ELR (cell line): Measurements from ENCODE around the gene DYNAP.

Source experiments
- DNase-seq: peaks from one replicate; pipeline ENCODE4 v3.0.0-alpha.2; 2015; ENCODE audit warnings: low read depth

The DYNAP gene, protein sequence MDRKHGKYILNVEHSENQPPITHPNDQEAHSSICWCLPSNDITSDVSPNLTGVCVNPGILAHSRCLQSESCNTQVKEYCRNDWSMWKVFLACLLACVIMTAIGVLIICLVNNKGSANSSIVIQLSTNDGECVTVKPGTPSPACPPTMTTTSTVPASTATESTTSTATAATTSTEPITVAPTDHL

DNA sequence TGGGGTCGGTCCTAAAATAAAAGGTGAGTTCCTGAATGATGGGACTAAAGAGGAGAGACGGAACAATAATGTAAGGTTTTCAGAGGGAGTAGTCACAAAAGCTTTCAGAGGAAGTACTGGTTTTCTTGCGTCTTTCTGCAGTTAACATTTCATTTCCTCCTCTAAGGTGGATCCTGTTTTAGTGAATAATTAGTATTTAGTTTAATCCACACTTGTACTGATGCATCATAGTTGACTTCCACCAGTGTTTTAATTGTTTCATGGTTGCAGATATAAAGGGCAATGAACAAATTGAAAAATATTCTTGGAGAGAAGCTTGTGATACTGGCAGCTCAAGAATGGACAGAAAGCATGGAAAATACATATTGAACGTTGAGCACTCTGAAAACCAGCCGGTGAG is at the start of gene DYNAP:
Gene DYNAP (plus strand): TSS at position 301 of the 400 bp plus-strand sequence. CDS start 38 bp downstream, at position 339.
- no peak for DNase-seq

DNA sequence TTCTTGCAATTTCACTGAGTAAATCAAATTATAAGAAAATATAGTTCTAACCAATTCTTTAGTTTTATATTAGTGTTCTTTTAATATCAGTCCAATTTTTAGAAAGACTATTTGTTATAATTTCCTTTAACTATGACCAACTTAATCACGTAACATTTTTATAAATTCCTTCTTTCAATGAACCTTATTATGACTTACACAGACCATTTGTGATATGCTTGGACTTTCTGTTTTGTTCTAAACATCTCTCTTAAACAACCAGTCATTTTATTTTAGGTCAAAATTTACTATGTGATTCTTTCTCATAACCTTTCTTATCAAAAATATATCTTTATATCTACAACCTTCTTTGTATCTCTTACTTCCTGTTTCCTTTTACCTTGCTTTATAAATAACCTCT is 39.5 kb upstream of the DYNAP start:
- DNase-seq: peak; percentile 8

- DNase-seq: no peak
These were observed 35.8 kb upstream of the DYNAP start for GRCh38 chr18:54555286-54555685.

- no peak for DNase-seq
These were observed 35.0 kb upstream of the DYNAP start for GRCh38 chr18:54555996-54556395.

GRCh38 chr18:54557958-54558357 is 33.1 kb upstream of the DYNAP start:
- DNase-seq: no peak

DNA sequence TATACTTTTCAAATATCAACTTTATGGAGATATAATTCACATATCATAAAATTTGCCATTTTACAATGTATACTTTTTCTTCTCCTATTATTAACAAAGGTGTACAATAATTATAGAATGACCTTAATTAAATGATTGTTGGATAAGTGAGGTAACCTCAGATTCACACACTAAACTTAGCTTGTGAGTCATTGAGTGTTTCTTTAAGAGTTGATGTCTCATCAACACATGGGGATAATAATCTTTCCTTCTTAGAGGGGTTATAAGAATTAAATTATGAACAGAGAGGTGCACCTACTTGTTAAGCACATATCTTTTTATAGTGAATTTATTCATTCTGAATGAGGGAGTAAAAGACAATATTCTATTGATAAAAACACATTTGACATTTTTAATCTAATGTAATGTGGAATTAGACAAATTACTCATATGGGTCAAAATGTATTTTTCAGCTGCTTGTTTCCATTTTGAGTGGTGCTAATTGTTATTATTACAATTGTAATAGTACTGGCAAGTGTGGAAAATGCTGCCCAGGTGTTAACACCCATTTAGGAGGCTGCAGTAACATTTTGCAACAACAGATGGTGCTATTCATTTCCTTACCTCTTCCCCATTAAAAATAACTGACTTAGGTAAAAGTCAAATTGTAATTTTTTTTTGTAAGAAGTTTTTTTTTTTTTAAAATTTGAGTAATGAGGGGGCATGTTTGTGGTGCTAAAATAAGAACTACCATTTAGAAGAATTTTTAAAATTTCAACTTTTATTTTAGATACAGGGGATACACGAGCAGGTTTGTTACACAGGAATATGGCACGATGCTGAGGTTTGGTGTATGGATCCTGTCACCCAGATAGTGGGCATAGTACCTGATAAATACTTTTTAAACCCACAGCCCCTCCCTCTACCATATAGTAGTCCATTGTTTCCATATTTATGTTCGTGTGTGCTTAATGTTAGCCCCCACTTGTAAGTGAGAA is 32.1 kb upstream of the DYNAP start:
- peak; percentile 29 for DNase-seq

DNA sequence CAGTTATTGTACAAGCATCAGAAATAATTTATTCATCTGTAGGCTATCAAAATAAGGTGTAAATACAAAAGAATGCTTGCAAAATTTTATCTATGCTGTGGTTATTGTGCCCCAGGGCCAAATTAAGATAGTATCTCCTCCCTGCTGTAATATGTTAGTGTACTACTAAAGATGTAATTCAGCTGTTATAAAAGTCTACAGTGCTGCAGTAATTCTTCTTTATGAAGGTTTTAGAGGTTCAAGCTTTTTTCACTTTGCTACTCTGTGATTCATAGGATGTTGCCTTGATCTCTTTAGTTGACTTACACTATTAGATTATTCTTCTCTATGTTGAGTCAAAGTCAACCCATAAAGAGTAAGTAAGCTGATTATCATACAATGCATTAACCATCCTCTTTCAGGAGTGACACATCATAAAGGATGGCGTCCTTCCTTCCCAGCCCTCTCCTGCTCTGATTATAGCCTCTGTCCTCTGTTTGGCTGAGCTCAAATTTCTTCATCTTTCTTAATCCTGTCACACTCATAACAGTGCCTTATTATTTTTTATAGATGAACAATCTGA is 29.3 kb upstream of the DYNAP start:
- DNase-seq: no peak

GRCh38 chr18:54580202-54580729 is 10.8 kb upstream of the DYNAP start:
- DNase-seq: no peak

DNA sequence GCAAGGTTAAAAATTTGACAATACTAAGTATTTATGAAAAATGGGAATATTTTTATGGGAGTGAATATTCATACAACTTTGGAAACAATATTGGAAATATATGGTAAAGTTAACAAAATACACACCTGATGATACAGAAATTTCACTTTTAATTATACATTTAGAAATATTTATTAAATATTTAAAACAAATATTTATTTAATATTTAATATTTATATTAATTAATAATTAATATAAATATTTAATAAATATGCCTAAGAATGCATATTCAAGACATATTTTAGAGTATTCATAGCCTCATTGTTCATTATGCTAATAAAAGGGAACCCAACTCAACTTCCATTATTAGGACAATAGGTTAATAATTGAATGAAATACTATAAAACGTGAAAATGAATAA is 7.0 kb upstream of the DYNAP start:
- no peak for DNase-seq

- DNase-seq: no peak
These were observed 5.3 kb upstream of the DYNAP start for GRCh38 chr18:54585743-54586142.

- DNase-seq: no peak
These were observed 13.2 kb downstream of the DYNAP start for GRCh38 chr18:54604211-54604610.

- no peak for DNase-seq
These were observed 15.8 kb downstream of the DYNAP start for GRCh38 chr18:54606835-54607212.

DNA sequence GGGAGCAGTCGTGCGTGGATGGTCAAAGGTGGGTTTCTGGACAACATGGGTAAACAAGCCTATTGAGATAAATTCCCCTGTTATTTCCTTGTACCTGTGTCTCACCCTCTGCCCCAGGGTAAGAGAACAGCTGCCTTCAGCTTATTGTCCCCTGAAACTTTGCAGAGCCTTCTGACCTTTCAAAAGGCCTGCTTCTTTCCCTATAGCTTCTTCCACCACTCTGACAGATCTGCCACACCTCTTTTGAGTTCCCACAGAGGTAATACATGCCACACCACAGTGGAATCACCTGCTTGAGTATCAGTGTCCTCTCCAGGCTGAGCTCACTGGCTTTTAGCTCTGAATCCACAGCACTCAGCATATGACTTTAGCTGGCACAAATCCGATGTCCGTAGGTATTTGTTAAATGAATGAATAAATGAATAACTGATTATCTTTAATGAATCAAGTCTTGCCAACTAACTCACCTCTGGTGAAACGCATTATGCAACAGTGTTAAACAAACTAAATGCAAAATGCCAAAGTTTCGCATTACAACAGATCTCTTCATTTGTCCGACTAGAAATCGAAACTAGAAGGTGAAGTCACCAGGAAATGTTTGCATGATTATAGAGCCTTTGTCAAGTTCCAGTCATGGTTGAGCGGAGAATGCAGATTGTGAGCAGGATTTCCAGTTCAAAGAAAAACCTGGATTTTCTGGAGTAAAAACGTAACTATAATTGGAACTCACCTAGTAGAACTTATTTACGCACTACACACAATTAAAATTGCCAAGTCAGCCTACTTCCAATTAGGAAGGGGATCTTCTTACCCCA is 16.4 kb downstream of the DYNAP start:
- peak; percentile 5 for DNase-seq

GRCh38 chr18:54608028-54608642 is 17.1 kb downstream of the DYNAP start:
- peak; percentile 28 for DNase-seq

- no peak for DNase-seq
These were observed 20.8 kb downstream of the DYNAP start for GRCh38 chr18:54611816-54612215.

GRCh38 chr18:54612237-54612636 is 21.2 kb downstream of the DYNAP start:
- no peak for DNase-seq

- no peak for DNase-seq
These were observed 22.1 kb downstream of the DYNAP start for GRCh38 chr18:54613174-54613573.

- DNase-seq: no peak
These were observed 25.3 kb downstream of the DYNAP start for GRCh38 chr18:54616220-54616848.

GRCh38 chr18:54622084-54622483 is 31.0 kb downstream of the DYNAP start:
- no peak for DNase-seq

DNA sequence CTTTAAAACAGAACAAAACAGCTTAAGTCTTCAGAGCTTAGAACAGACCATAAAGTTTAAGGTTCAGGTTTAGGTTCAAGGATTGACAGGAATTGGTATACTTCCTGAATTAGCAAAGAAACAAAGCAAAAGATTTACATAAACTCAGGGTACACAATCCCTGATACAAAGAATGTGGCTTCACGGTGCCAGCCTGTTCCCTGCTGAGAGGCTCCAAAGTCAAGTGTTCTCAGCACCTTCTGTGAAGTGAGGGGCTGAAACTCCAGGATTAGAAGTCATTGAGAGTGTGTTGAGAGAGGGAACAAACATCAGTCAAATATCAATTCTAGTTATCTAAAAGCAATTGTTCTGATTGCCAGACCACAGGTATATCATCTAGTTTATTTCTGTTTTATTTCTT is 35.7 kb downstream of the DYNAP start:
- DNase-seq: no peak

- DNase-seq: no peak
These were observed 39.9 kb downstream of the DYNAP start for GRCh38 chr18:54630963-54631362.
